Kidney epithelial cell (primary cell): ENCODE data around the gene LIN7C. TPM values are rescaled to one million over a fixed set of nuclear protein-coding genes. Genes with fewer than 3 reads are reported as not detected.

ENCODE experiments used
- DNase-seq: peaks from one replicate; pipeline ENCODE4 v3.0.0-alpha.2; 2010; ENCODE audit warnings: low read depth
- H3K27me3 ChIP-seq: 2 replicates; pipeline ENCODE4 v1.6.0; 2011; ENCODE audit warnings: low read length; ENCODE audit not compliant: control insufficient read depth, insufficient read depth
- H3K36me3 ChIP-seq: 2 replicates; pipeline ENCODE4 v1.5.1; 2011; ENCODE audit warnings: low read length; ENCODE audit not compliant: control insufficient read depth, insufficient read depth
- H3K4me3 ChIP-seq: 2 replicates; pipeline ENCODE4 v1.5.1; 2011; ENCODE audit warnings: low read depth, mild to moderate bottlenecking, control low read depth, low read length
- CTCF ChIP-seq: IDR thresholded peaks from 2 replicates; pipeline ENCODE4 v1.5.1; 2011; ENCODE audit warnings: mild to moderate bottlenecking, moderate library complexity, low read length, control low read depth, inconsistent platforms; ENCODE audit not compliant: insufficient read depth, poor library complexity, severe bottlenecking
- total RNA-seq: library from RNA; depleted of rRNA; stranded (reverse); fragments of >200 nt; gene quantifications from 2 replicates; pipeline ENCODE4 v1.2.3, GENCODE V29; 2015

The LIN7C gene, protein sequence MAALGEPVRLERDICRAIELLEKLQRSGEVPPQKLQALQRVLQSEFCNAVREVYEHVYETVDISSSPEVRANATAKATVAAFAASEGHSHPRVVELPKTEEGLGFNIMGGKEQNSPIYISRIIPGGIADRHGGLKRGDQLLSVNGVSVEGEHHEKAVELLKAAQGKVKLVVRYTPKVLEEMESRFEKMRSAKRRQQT
- 38.4 and 41.4 TPM in 2 replicates for total RNA-seq

- H3K4me3 ChIP-seq, result peak within 1 kb of the TSS; percentile 98
- H3K36me3 ChIP-seq, result no peaks in the 10 kb centered on the region
- H3K27me3 ChIP-seq, result no peaks in the 10 kb centered on the region
- DNase-seq, result peak; percentile 80
- no peak for TF ChIP-seq CTCF
These were observed at the start of gene LIN7C for GRCh38 chr11:27506200-27507182. TSS of gene LIN7C (minus strand) at chr11:27506769. CDS start at chr11:27506752, 17 bp downstream.

GRCh38 chr11:27555264-27555663, 48.7 kb upstream of the LIN7C start:
- no peak for TF ChIP-seq CTCF
- Histone ChIP-seq H3K27me3 (no peaks in the 10 kb centered on the region), H3K4me3 (no peak overlapping the region), H3K36me3 (no peaks in the 10 kb centered on the region)
- no peak for DNase-seq

GRCh38 chr11:27553186-27553585, 46.6 kb upstream of the LIN7C start:
- H3K36me3 ChIP-seq, result no peaks in the 10 kb centered on the region
- TF ChIP-seq CTCF, result no peak
- no peaks in the 10 kb centered on the region for H3K27me3 ChIP-seq
- H3K4me3 ChIP-seq, result no peak overlapping the region
- DNase-seq, result peak; percentile 35

- H3K36me3 ChIP-seq, result no peaks in the 10 kb centered on the region
- no peak for TF ChIP-seq CTCF
- H3K27me3 ChIP-seq, result no peaks in the 10 kb centered on the region
- no peak overlapping the region for H3K4me3 ChIP-seq
- no peak for DNase-seq
These were observed 45.8 kb upstream of the LIN7C start for GRCh38 chr11:27552341-27552740.

- no peak for TF ChIP-seq CTCF
- no peak for DNase-seq
- Histone ChIP-seq H3K4me3 (no peak overlapping the region), H3K27me3 (no peaks in the 10 kb centered on the region), H3K36me3 (no peaks in the 10 kb centered on the region)
These were observed 44.6 kb upstream of the LIN7C start for GRCh38 chr11:27551127-27551526.
